Glutamatergic neuron (in vitro differentiated cells): ENCODE measurements around the gene TOP3A. TPM values are rescaled to one million over a fixed set of nuclear protein-coding genes. Genes with fewer than 3 reads are reported as not detected.
A peak's percentile ranks its signal among the peaks of the same experiment; 100 is the strongest.

ENCODE experiments used
- DNase-seq: peaks from one replicate; pipeline ENCODE4 v3.0.0; 2022
- H3K27ac Mint-ChIP-seq: one replicate; pipeline ENCODE4 v1.8.0; 2020; ENCODE audit warnings: mild to moderate bottlenecking, mixed read lengths, inconsistent platforms; ENCODE audit not compliant: unreplicated experiment
- H3K27me3 Mint-ChIP-seq: one replicate; pipeline ENCODE4 v1.8.0; 2020; ENCODE audit warnings: mild to moderate bottlenecking, moderate library complexity, mixed read lengths, inconsistent platforms; ENCODE audit not compliant: unreplicated experiment
- H3K36me3 Mint-ChIP-seq: one replicate; pipeline ENCODE4 v1.8.0; 2020; ENCODE audit warnings: mild to moderate bottlenecking, mixed read lengths, inconsistent platforms; ENCODE audit not compliant: unreplicated experiment
- H3K4me1 Mint-ChIP-seq: one replicate; pipeline ENCODE4 v1.8.0; 2020; ENCODE audit warnings: mild to moderate bottlenecking, low read depth, mixed read lengths, inconsistent platforms; ENCODE audit not compliant: unreplicated experiment
- H3K4me3 Mint-ChIP-seq: one replicate; pipeline ENCODE4 v1.8.0; 2020; ENCODE audit warnings: mild to moderate bottlenecking, mixed read lengths, inconsistent platforms; ENCODE audit not compliant: unreplicated experiment
- H3K9me3 Mint-ChIP-seq: one replicate; pipeline ENCODE4 v1.8.0; 2020; ENCODE audit warnings: mild to moderate bottlenecking, moderate library complexity, mixed read lengths, inconsistent platforms; ENCODE audit not compliant: unreplicated experiment
- CTCF ChIP-seq: fragments of 200-600 bp; sonication (generic); IDR thresholded peaks from one replicate; pipeline ENCODE4 v1.5.0; 2021; ENCODE audit not compliant: partially characterized antibody, unreplicated experiment
- total RNA-seq: library from RNA; stranded (reverse); fragmentation: NEBNext Ultra II Directional; extraction: Animal tissue kit (Norgen Biotek cat#: 25700); gene quantifications from one replicate; pipeline ENCODE4 v1.2.1, GENCODE V29; 2021; ENCODE audit not compliant: unreplicated experiment

Gene TOP3A
- total RNA-seq, 1 donor from 2014 or later: 58.6 TPM

- Mint-ChIP-seq H3K27ac (no peak within 1 kb of the TSS), H3K27me3 (no peaks in the 10 kb centered on the region), H3K4me1 (no peaks in the 10 kb centered on the region), H3K36me3 (no peaks in the 10 kb centered on the region), H3K4me3 (peak within 1 kb of the TSS; percentile 75), H3K9me3 (no peaks in the 10 kb centered on the region)
- no peak for TF ChIP-seq CTCF
- peak; percentile 87 for DNase-seq
Measured at GRCh38 chr17:18260332-18261145, 54.3 kb downstream of the TOP3A start, which contains the start of gene MIEF2. Gene MIEF2, plus strand, starts transcription at chr17:18260662. Its CDS starts 2,059 bp downstream, at chr17:18262721.

GRCh38 chr17:18259621-18260331, 55.0 kb downstream of the TOP3A start:
- no peak for DNase-seq
- no peaks in the 10 kb centered on the region for H3K9me3 Mint-ChIP-seq
- no peaks in the 10 kb centered on the region for H3K4me1 Mint-ChIP-seq
- H3K36me3 Mint-ChIP-seq: no peaks in the 10 kb centered on the region
- H3K27me3 Mint-ChIP-seq: no peaks in the 10 kb centered on the region
- H3K27ac Mint-ChIP-seq: no peak overlapping the region
- H3K4me3 Mint-ChIP-seq: peak overlapping the region; percentile 67
- no peak for TF ChIP-seq CTCF

- no peak for TF ChIP-seq CTCF
- Mint-ChIP-seq H3K9me3 (no peaks in the 10 kb centered on the region), H3K27ac (peak within 1 kb of the TSS; percentile 95), H3K4me3 (peak within 1 kb of the TSS; percentile 98), H3K4me1 (no peaks in the 10 kb centered on the region), H3K27me3 (no peaks in the 10 kb centered on the region), H3K36me3 (no peaks in the 10 kb centered on the region)
- DNase-seq: peak; percentile 59
Measured at GRCh38 chr17:18258356-18259038, 56.3 kb downstream of the TOP3A start, which contains the start of gene FLII. Gene FLII, minus strand, starts transcription at chr17:18258738. Its CDS starts 48 bp downstream, at chr17:18258690.

- no peaks in the 10 kb centered on the region for H3K36me3 Mint-ChIP-seq
- peak overlapping the region; percentile 98 for H3K4me3 Mint-ChIP-seq
- no peak for TF ChIP-seq CTCF
- peak; percentile 78 for DNase-seq
- H3K27me3 Mint-ChIP-seq: peaks cover 2% of the 10 kb centered on the region
- no peaks in the 10 kb centered on the region for H3K9me3 Mint-ChIP-seq
- peak overlapping the region; percentile 95 for H3K27ac Mint-ChIP-seq
- no peaks in the 10 kb centered on the region for H3K4me1 Mint-ChIP-seq
Measured at GRCh38 chr17:18257982-18258355, 56.8 kb downstream of the TOP3A start.
